NOMO-1 treated with DMSO at 0.1 percent for 48 hours (cell line): ENCODE results near the gene OPTN.
"Not testable (repeated sequence)": the region's sequence is repeated elsewhere in the genome, so short reads cannot be mapped to it uniquely, and the experiment has no call there.

Experiments
- DNase-seq: peaks from one replicate; lab custom pipeline; 2025; ENCODE audit not compliant: unreplicated experiment; lab: John Stamatoyannopoulos, UW

OPTN gene

DNA sequence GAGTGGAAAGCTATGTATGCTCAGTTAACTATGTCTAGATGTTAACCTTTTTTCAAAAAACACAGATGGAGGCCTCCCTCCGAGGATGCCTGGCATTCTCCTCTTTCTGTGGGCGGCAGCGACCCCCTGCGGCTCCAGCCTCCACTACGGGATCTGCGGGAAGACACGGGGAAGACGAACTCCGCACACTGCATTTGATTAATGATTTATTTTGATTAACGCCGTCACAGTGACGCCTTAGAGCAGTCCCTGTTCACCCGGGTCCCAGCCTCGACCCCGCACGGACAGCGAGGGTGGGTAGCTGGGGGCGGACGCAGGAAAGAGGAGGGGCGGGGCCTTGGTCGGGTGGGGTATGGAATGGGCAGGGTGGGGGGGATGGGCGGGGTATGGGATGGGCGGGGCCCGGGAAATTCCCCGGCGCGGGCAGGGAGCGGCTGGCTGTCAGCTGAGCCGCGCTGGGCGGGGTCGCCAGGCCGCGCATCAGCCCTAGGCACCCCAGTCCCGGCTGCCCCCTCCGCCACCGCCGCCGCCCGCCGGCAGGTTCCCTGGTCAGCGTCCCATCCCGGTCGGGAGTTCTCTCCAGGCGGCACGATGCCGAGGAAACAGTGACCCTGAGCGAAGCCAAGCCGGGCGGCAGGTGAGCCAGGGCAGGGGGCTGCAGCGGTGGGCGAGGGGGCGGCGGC is at the start of gene OPTN:
Gene OPTN, plus strand, starts transcription at position 498 of the 683 bp plus-strand sequence. CDS start 8,960 bp downstream, outside the sequence.
- peak; percentile 57 for DNase-seq

DNA sequence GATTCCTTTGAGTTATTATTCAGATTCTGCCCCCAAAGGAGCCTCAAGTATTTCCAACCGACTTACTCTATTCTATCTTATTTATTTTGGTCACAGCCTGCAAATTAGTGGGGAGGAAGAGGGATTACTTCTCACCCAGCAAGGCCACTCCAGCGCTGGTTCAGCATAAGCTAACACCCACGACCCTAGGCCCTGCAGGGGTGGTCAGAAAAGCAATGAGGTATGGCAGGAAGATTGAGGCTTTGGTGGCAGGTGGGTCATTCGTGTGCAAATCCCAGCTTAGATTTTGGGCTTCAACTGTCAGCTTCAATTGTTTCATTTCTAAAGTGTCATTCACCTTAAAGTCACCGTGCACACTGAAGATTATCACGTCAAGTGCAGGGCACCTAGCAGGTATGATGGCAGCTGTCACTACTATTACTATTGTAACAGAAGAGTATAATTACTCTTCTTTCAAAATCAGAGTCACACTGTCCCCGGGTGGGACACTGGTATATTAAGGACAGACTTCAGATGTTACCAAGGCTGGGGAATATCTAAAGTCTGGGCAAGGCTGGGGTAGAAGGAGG is 48.8 kb upstream of the OPTN start:
- DNase-seq: no peak

DNA sequence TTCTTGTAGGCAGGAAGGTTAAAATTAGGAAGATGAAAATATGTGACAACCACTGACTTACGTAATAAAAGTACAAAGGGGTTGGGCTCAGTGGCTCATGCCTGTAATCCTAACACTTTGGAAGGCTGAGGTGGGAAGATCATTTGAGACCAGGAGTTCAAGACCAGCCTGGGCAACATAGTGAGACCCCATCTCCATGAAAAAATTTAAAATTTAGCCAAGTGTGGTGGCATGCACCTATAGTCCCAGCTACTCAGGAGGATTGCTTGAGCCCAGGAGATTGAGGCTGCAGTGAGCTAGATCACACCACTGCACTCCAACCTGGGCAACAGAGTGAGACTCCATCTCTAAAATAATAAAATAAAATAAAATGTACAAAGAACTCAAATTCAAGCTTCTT is 46.8 kb upstream of the OPTN start:
- not testable (repeated sequence) for DNase-seq

DNA sequence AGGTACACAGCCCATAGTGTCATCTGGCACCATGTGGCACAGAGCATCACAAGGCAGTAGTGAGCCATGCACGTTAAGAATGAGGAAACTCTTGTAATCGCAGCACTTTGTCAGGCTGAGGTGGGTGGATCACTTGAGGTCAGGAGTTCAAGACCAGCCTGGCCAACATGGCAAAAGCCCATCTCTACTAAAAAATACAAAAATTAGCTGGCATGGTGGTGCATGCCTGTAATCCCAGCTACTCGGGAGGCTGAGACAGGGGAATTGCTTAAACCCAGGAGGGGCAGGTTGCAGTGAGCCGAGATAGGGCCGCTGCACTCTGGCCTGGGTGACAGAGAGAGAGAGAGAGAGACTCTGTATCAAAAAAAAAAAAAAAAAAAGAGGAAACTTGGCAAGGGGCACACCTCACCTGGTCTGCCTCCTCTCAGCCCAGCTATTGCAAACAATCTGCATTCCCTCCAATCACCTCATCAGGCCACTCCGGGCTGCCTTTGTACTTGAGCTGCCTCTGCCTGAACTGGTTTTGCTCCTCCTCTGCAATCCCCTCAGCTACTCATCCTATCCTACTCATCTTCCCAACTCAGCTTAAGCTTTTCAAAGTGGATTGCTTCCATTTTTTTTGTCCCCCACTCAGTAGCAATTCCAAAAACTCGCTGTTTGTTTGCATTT is 46.0 kb upstream of the OPTN start:
- DNase-seq: no peak

DNA sequence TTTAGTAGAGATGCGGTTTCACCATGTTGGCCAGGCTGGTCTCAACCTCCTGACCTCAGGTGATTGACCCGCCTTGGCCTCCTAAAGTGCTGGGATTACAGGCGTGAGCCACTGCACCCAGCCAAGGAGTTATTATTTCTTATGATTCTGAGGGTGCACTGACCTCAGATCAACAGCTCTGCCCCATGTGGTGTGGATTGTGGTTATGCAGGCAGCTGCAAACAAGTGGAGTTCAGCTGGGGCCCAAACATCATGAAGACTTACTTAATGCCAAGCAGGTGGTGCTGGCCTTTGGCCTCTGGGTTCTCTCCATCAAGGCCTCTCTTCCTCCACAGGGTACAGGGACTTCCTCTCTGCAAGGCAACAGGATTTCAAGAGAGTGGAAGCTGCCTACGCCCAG is 45.1 kb upstream of the OPTN start:
- DNase-seq: peak; percentile 12

DNA sequence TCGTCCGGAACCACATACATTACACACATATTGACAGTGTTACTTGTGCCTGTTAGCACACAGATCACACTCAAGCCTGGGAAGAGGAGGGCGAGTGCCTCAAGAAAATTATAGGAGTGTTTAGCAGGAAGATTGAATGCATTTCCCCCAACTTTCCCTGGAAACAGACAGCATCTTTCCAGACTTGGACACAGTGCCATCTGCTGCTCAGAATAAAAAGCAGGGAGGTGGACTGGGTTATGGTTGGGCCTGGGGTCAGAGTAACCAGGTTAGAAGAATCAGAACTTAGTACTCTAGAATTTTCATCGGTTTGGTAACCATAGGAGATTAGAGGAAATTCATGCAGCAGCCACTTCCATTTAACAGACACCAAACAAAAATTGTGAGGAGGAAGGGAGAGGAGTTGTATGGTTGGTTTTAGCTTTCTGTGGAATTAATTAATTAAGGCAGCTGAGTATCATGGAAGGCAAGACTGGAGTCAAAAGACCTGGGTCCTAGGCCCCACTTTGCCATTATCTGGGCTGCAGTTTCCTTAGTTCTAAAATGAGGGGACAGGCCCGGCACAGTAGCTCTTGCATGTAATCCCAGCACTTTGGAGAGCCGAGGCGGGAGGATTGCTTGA is 43.4 kb upstream of the OPTN start:
- DNase-seq: no peak

DNA sequence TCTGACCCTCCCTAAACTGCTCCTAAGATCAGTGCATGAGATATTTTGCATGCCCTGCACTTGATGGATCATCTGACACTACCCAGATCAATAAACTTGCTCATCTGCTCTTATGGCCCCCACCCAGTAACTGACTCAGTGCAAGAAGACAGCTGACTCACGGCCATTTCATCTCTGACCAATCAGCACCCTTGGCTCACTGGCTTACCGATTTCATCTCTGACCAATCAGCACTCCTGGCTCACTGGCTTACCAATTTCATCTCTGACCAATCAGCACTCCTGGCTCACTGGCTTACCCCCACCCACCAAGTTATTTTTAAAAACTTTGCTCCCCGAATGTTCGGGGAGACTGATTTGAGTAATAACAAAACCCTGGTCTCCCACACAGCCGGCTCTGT is 37.2 kb upstream of the OPTN start:
- no peak for DNase-seq

DNA sequence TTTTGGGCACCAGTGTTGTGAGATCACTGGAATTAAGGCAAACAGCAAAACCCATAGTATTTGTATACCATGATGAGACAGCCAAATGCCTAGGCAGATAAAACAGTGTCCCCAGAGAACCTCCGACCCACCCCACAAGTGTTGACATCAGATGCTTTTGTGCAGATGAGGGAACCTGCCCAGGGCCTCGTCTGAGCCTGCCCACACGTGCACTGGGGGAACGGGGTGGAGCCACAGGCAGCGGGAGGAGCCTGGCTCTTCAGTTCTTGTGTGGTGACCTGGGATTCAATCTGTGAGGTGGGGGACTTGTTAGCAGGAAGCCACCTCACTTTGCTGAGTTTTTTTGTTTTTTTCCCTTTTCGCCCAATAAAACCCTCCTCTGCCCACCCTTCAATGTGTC is 33.4 kb upstream of the OPTN start:
- no peak for DNase-seq

DNA sequence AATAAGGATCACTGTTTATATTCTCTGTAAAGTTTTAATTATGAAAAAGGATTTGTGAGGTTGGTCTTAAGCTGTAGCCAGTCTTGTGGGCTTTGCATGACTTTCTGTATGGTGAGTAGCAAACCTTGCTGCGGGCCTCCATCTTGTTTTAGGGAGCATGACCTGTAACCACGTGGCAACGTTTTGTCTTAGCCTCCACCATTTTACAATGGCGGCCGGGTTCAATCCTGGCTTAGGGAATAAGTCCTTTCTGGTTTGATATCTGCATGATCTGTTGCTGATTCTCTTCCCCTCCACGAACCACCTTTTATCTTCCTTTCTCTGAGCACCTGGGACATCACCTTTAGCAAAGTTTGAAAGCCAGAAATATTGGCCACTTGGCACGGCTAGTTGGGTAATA is 32.5 kb upstream of the OPTN start:
- no peak for DNase-seq

DNA sequence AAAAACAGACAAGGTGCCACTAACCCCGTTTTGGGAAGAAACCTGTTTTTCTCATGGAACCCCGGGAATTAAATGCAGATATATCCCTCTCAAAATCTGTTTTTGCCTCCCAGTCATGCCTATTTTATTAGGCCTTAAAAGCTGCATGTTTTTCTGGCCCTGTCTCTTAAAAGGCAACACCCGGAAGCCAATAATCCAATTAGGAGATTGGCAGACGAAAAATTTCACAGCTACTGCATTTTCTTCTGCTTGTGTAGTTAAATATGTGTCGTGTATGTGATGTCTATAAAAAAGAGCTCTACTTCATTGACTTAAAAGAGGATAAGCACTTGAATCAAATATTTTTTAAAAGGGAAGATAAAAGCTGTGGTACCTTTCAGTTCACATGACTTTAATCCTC is 31.9 kb upstream of the OPTN start:
- no peak for DNase-seq

DNA sequence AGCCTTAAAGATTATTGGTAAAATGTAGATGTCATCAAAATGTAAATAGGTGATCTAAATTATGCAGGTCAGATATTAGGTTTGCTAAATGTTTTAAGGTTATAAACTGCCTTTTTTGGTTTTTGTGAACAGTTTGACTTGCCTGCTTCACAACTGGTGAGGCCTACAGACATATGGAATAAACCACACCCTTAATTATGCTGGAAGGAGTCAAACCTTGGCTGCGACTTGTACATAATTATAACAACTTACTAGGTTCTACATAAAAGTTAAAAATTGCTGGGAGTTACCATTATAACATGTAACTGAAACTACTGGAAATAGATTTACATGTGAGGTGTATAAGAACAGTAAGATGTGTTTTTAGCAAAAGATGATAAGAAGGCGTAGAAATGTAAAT is 31.5 kb upstream of the OPTN start:
- DNase-seq: no peak

DNA sequence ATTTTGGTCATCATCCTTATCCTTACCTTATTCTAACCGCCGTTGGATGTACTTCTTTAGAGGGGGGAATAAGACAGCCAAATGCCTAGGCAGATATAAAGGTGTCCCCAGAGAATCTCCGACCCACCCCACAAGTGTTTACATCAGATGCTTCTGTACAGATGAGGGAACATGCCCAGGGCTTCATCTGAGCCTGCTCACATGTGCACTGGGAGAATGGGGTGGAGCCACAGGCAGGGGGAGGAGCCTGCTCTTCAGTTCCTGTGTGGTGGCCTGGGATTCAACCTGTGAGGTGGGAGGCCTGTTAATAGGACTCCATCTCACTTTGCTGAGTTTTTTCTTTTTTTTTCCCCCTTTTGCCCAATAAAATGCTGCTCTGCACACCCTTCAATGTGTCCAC is 27.6 kb upstream of the OPTN start:
- DNase-seq: no peak

DNA sequence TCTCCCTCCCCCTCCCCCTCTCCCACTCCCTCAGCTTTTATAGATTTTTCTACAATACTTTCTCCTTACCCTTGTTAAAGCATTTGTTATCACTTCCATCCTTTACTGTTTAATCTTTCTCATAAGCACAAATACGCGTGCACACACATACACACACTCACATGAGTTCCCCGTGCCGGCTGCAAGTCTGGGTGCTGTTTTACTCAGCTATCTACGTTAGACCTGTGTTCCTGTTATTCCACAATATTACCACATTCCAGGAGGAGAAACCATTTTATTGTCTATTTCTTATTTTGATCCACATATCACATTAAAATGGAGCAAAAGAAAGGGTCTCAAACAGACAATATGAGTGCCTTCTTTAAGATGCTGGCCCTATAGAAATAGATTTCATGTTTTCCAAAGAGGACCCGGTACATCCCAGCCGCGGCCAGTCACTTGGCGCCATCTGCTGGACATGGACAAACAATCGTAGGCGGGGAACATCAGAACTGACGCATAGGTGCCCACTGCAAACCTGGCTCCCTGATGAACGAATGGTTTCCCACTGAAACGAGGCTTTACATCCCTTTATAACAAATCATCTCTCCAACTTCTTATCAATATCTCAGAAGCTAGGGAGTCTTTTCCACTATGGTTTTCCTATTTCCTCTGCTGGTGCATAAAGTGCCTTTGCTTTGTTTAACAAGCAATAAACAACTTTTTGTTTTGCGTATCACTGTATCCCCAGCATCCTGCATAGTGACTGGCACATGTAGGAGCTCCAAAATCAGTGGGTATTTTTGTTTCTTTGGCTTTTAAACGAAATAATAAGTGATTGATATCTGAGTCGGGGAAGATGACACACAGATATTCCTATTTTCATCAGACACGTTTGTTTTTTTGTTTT is 25.2 kb upstream of the OPTN start:
- peak; percentile 61 for DNase-seq

DNA sequence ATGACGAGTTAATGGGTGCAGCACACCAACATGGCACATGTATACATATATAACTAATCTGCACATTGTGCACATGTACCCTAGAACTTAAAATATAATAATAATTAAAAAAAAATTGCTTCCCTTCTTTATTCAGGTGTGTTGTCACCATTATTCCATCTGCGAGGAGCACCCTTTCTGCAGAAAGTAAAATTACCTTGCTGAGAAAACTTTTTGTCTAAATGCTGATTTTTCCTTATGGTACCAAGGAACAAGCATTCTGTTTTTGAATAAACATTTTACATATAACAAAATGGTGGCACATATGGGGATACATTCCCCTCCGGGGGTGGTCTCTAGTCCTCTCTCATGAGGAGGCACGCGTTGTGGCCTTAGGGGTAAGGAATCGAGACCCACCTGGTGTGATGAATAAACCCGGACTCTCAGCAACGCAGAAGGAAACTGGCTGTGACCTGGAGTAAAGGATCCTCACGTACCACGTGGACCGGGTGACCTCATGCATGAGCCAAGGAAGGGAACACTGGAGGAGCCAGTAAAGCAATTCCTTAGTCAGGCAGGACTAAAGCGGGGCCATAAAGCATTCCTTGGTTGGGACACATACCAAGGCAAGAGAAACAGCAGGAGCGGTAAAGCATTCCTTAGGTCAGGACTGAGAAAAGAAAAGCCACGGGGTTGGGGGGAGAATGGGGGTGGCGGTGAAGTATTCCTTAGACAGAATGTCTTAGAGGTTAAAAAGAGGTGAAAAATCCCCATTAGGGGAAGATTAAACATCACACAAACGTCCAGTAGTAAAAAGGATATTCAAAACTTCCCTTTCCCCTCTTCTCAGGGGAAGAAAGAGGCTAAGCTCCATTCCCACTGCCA is 20.8 kb upstream of the OPTN start:
- no peak for DNase-seq

DNA sequence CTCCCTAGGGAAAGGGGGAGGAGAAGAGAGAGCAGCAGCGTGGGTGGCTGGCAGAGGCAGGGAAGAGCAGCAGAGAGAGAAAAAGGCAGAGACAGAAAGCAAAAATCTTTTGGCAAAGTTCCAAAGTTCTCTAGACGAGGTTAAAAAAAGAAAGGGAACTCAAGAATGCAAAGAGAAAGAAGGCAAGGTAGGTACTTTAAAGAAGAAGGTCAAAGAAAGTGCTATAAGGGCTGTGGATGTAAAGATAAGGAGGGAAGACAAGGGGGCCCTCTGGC is 20.2 kb upstream of the OPTN start:
- no peak for DNase-seq

DNA sequence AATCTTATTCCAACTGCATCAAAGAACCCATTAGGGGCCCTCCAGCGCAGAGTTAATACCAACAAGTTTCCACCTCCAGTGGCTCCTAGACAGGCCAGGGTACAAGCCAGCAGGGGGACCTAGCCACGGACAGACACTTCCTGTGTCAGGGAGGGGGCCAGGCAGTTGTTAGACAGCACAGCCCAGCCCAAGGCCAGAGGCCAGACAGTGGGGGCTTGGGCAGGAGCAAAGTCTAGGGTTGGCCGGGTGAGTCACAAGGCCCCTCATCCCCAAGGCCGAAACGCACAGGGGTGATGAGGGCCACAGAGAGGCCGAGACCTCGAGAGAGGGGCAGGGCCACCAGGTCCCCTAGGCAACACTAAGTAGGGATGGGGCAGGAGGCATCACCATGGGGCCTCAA is 19.3 kb upstream of the OPTN start:
- DNase-seq: no peak

DNA sequence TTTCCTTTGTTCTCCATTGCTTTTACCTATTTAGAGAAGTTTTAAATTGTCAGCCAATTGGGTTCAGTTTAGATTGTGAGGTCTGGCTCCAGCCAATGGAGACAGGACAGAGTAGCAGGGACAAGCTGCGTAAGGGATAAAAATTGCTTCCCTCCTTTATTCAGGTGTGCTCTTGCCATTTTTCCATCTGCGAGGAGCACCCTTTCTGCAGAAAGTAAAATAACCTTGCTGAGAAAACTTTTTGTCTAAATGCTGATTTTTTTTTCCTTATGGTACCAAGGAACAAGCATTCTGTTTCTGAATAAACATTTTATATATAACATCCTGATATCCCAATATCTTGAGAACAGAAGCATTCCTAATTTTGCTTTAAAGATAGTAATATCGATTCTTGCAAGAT is 16.3 kb upstream of the OPTN start:
- DNase-seq: not testable (repeated sequence)

DNA sequence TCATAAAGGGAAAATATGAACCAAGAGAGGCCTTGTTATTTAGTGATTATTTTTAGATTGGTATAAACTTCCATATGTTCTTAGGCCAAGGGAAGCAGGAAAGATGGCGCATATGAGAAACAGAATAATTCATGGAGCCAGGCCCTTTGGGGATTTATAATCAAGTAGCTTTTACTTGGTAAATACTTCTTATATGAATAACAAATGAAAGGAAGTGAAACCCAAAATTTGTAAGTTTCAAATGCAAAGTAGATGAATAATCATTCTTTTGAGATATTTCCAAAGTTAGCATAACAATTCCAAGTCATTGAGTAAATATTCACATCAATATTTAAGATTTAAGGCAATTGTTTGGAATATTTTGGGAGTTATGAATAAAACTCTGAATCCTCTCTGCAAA is 13.9 kb upstream of the OPTN start:
- DNase-seq: no peak

DNA sequence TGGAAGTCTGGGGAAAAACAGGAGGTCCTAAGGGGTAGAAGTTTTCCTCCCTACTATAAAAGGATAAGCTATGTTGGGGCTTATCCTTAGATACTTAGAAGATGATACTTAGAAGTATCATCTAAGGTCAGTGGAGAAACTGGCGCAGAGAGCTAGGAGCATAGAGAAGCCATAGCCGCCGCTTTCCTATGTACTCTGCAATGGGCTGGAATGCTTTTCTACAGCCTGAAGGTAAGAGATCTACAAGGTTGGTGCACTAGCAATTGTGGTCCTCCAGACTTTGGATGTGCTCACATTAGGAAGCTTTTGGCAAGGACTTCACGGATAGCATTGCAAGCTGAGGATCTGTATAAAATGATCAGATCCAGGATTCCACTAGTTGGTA is 12.4 kb upstream of the OPTN start:
- no peak for DNase-seq

DNA sequence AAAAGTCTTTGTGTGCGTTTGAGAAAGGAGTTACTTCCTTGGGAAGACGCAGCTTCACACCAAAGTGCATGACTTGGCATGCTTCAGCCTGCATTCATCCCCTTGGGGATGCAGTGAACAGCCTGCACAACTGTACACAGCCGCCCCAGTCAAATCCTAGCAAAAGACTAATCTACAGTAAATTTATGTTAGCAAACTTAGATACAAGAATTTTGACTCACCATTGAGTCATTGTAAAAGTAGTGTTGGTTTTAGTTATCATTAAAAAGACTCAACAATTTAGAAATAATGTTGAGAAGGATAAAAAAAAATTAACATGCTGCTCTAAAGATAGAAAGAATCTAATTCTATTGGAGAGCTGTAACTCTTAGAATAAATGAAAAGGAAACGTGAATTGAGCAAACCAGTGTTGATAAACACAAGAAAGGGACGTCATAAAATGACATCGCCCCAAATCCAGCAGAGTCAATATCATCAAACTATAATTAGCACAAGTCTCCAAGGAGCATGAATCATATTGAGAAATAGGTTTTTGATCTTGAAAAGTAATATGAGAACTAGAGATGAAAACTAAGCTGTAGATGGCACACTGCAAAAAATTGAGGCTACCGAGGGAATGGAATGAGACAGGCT is 11.9 kb upstream of the OPTN start:
- no peak for DNase-seq
